Measurements from ENCODE around the gene TSACC.

The TSACC gene

GRCh38 chr1:156376958-156377919 is 38.9 kb downstream of the TSACC start:
- FAIRE-seq, result no peak

DNA sequence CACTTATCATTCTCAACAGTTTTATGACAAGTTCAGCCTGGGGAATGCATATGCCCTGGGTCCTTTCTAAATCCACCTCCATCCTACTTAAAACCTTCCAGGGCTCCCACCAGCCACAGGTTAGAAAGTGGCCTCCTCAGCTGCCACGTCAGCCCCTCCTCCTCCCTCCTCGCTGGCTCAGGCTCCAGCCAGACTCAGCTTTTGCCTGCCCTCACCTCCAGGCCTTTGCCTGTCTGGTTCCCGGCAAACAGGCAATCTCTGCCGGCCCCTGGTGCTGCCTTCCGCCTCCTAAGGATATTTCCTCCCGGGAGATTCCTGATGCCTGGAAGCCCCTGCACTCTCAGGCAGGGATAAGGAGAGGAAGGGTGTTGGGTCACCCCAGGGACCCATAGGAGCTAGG is 40.2 kb downstream of the TSACC start:
- no peak for FAIRE-seq

DNA sequence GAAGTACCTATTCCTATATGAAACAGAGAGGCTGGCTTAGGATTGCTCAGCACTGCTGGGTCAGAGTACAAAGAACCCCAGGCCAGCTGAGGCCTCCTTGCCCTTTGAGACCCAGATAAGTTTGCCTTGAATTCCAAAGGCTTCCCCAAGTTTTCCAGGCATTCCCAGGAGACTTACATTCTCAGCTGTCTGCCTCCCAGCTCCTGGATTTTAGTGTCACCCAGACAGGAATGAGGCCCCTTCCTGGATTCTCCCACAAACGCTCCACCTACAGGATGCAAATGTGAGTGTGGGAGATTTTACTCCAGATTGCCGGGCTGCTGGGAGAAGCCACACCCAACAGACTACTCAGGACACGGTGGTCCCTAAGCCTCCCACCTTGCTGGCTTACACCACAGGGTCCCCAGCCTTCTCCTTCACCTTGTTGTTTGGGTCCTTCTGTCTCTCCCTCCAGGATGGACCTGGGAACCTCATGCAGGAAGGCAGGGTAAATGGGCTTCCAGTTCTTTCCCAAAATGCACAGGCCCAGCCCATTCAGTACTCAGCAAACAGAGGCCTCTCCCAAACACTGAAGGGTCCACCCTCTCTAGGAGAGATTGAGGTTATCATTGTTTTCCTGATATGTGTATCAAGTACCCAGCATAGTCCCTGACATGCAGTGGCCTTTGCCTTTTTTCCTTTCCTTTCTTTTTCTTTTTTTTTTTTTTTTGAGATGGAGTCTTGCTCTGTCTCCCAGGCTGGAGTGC is 41.3 kb downstream of the TSACC start:
- no peak for FAIRE-seq

- FAIRE-seq, result no peak
Observed at GRCh38 chr1:156382561-156382960, 44.2 kb downstream of the TSACC start.

DNA sequence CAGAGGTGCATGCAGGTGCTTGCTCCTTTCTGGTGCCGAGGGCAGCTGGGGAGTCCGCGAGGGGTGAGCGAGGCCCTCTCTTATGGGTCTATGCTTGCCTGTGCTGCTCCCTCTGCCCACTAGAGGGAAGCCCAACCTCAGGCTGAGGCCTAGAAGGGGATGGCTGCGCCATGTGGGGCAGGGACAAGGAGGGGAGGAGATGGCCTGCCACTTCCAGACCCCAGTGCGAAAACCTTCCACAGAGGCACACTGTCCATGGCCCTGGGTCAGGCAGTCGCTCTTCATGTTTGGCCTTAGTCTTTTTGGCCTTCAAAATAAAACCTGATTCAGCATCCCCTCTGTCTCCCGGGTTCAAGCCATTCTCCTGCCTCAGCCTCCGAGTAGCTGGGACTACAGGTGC is 44.7 kb downstream of the TSACC start:
- no peak for FAIRE-seq

DNA sequence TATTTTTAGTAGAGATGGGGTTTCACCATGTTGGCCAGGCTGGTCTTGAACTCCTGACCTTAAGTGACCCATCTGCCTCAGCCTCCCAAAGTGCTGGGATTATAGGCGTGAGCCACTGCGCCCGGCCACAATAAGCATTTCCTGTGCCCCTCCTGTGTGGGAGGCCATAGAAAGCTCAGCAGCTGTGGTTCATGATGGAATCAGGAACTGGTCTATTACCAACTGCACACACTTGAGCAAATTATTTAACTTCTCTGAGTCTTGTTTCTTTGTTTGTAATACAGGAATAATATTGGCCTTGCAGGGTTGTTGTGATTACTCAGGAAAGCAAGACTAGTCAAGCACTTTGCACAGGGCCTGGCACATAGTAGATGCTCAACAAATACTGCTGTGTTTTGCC is 45.7 kb downstream of the TSACC start:
- FAIRE-seq, result no peak

GRCh38 chr1:156384658-156385057 is 46.3 kb downstream of the TSACC start:
- FAIRE-seq, result no peak

GRCh38 chr1:156385534-156386031 is 47.3 kb downstream of the TSACC start:
- FAIRE-seq, result no peak

GRCh38 chr1:156386134-156386901 is 48.0 kb downstream of the TSACC start:
- FAIRE-seq, result no peak

DNA sequence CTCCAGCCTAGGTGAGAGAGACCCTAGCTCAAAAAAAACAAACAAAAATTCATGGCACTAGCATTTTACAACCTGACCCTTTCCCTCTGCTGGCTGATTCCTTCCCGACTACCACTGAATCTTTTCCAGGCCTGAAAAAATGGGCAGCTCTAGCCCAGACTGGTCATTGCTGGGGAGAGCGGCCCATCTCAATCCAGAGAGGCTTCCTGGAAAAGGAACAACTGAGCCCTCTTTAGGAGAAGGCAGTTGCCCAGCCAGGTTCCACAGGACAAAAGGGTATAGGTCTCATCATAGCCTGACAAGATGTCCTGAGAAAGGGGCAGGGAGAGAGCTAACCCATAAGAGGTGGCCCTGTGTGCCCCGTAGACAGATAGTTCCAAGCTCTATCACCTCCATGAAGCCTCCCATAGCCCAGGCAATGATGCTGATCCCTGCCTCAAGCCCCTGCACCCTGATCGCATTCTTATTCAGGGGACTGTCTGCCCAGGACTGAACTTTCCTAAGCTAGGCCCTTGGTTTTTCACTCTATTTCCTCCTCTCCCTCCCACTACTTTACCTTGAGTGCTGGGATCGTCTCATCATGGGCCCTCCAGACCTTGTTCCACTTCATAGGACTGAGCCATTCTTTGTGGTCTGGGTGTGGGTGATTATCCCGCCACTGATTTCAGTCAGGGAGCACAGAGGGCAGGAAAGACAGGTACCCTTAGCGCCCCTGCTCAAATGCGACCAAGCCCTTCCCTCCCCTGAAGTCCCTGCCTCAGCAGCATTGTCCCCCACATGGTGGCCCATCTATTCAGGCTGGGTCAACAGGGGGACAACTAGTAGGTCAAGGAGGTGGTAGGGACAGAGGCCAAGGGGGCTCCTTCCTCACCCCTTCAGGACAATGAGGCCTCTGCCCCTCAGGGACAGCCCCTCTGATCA is 48.9 kb downstream of the TSACC start:
- FAIRE-seq, result no peak

GRCh38 chr1:156387870-156388173 is 49.5 kb downstream of the TSACC start:
- FAIRE-seq, result no peak

DNA sequence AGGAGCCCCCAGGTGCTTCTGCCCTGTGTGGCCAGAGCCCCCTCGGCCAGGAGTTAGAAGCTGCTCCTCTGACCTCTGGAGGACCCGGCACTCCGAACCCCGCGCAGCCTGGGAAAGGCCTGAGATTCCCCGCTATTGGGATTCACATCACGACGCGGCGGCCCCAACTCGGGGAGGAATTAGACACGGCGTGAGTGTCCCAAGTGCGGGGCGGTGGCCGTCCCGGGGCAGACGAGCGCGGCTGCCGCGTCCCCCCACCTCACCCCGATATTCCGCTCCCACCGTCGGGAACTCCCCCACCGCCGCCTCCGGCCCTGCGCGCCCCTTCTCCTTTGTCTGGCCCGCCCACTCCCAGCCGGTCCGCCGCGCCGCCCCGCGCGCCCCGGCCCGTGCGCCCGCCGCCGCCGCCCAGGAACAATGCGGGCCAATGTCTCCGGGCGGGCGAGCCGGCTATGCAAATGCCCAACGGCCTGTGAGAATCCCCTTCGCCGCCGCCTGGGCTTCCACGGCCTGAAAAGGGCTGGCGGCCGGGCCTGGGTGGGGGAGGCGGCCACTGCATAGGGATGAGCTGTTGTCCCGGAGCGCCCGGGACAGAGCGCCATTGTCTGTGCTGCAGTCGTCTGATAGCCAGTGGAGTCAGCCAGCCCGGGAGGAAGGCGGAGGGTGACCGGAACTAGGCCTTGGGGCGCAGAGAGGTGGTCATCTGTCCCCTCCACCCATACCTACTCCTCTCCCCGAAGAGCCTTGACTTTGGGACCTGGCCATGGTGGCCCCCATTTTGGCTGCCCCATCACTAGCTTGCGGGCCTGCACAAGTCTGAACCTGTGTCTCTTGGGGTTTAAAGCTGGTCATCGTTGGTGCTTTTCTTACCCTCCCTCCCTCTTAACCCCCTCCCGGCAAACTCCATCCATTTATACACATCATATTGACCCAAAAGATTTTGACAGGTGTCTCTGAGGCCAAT is 50.1 kb downstream of the TSACC start:
- no peak for FAIRE-seq

DNA sequence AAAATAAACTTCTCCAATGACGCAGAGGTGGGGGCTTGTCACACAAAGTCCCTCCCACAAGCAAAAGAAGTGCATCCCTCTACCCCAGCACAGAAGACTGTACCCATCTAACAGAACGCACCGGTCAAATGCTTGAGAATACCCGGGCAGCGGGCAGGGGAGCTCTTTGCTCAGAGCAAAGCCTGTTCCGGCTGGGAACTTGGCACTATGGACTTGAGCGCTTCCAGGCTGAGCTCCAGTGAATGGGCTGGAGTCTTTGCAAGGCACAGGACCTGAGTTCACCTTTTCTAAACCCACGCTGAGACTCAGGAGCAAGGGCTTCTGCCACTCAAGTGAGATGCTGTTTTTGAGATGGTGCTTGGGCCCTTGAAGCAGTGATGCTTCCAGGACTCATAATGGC is 51.0 kb downstream of the TSACC start:
- no peak for FAIRE-seq

- no peak for FAIRE-seq
Observed at GRCh38 chr1:156390469-156391365, 52.4 kb downstream of the TSACC start.

DNA sequence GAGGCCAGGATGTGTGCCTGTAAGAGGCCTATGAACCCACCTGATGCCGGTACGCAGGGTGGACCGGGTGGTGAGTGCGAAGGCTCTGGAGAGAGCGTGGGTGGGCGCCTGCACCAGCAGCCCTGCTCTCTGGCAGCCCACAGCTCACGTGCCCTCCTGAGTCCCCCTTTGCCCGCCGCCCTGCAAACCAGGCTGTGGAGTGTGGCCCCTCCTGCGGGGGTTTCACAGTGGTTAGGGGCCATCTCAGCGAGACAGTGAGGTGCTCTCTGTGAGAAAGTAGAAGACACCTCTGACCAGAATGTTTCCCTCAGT is 53.0 kb downstream of the TSACC start:
- FAIRE-seq, result no peak

DNA sequence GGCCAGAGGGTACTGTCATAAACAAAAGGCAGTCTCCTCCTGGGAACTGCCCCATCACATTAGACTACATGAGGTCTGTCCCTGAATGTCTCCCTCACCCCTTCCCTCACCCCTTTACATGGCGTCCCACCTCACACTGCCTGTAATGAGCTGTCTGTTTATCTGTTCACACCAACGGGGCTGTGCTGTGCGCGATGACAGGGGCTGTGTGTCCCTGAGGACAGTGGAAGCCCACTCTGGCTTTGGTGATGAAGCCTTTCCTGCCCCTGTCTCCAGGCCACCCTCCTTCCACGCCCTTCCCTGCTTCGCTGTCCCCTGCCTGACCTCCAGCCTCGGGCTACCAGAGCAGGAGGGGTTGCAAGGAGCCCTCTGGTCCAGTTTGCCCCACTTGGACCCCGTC is 53.4 kb downstream of the TSACC start:
- no peak for FAIRE-seq

GRCh38 chr1:156392452-156392853 is 54.1 kb downstream of the TSACC start:
- FAIRE-seq, result no peak

GRCh38 chr1:156393095-156393494 is 54.8 kb downstream of the TSACC start:
- FAIRE-seq, result no peak

- no peak for FAIRE-seq
Observed at GRCh38 chr1:156394082-156394481, 55.8 kb downstream of the TSACC start.

DNA sequence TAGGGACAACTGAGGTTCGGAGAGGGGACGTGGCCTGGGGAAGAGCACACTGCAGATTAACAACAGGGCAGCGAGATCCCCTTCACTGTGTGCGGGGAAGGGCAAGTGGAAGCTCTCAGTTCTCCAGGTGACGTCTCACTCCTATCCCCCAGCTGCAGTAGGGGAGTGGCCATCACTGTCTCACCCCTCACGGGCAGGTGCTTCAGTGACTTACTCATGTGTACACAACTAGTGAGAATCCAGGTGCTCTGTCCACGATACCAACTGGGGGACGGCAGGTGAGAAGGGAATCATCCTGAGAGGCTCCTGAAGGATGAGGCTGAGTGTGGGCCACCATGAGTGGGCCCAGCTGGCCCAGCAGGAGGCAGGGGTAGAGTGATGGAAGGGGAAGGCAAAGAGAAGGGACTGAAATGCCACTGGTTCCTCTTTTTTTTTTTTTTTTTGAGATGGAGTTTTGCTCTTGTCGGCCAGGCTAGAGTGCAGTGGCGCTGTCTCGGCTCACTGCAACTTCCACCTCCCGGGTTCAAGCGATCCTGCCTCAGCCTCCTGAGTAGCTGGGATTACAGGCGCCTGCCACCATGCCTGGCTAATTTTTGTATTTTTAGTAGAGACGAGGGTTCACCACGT is 56.6 kb downstream of the TSACC start:
- FAIRE-seq, result no peak

Data from islet of Langerhans (tissue), 1 donor.